CD4-positive, alpha-beta memory T cell (primary cell): Measurements from ENCODE around the gene CTAGE9. TPM values are rescaled to one million over a fixed set of nuclear protein-coding genes. Genes with fewer than 3 reads are reported as not detected.
"Not testable (repeated sequence)": the region's sequence is repeated elsewhere in the genome, so short reads cannot be mapped to it uniquely, and the experiment has no call there.

Experiments
- CTCF ChIA-PET: fragments of 350-600 bp; sonication (Branson Sonifier 250); formaldehyde crosslinking; loops from one replicate; lab custom pipeline; 2021; ENCODE audit warnings: inconsistent platforms; ENCODE audit not compliant: partially characterized antibody; lab: Charles Lee
- POLR2A ChIA-PET: fragments of 350-600 bp; sonication (Branson Sonifier 250); formaldehyde crosslinking; loops from one replicate; lab custom pipeline; 2021; ENCODE audit not compliant: partially characterized antibody; lab: Charles Lee
- DNase-seq, 5 donors: peaks; one replicate each; pipeline versions ENCODE4 v3.0.0 to v3.0.0-alpha.2; 2020 to 2022; ENCODE audit warnings: mixed read lengths in 1 of 5
- H3K27ac ChIP-seq: one replicate; pipeline ENCODE4 v1.7.0; 2013; ENCODE audit warnings: low read depth, low read length
- H3K27me3 ChIP-seq: 2 replicates; pipeline ENCODE4 v1.7.0; 2013; ENCODE audit warnings: mild to moderate bottlenecking, low read length, moderate library complexity; ENCODE audit not compliant: insufficient read depth
- H3K36me3 ChIP-seq: 2 replicates; pipeline ENCODE4 v1.7.0; 2013; ENCODE audit warnings: mild to moderate bottlenecking, low read length, moderate library complexity; ENCODE audit not compliant: insufficient read depth
- H3K4me1 ChIP-seq: 2 replicates; pipeline ENCODE4 v1.7.0; 2013; ENCODE audit warnings: mild to moderate bottlenecking, low read length, moderate library complexity; ENCODE audit not compliant: insufficient read depth
- H3K4me3 ChIP-seq, 2 donors: one replicate each; pipeline ENCODE4 v1.7.0; 2013; ENCODE audit warnings: low read length in 2 of 2, mild to moderate bottlenecking in 1 of 2
- H3K9me3 ChIP-seq, 2 donors: one replicate each; pipeline ENCODE4 v1.7.0; 2013; ENCODE audit warnings: low read length in 2 of 2, control low read depth in 1 of 2; ENCODE audit not compliant: control insufficient read depth in 1 of 2
- H3K27ac Mint-ChIP-seq, 7 donors: one replicate each; pipeline ENCODE4 v1.8.0; 2020 to 2021; ENCODE audit warnings: mixed read lengths in 7 of 7, mild to moderate bottlenecking in 6 of 7, inconsistent platforms in 3 of 7, moderate library complexity in 3 of 7
- H3K27me3 Mint-ChIP-seq, 2 donors: one replicate each; pipeline ENCODE4 v1.8.0; 2020 to 2021; ENCODE audit warnings: mixed read lengths in 2 of 2
- H3K36me3 Mint-ChIP-seq, 2 donors: one replicate each; pipeline ENCODE4 v1.8.0; 2020 to 2021; ENCODE audit warnings: mixed read lengths in 2 of 2, inconsistent platforms in 1 of 2, mild to moderate bottlenecking in 1 of 2
- H3K4me1 Mint-ChIP-seq, 4 donors: one replicate each; pipeline ENCODE4 v1.8.0; 2020 to 2021; ENCODE audit warnings: mixed read lengths in 4 of 4, mild to moderate bottlenecking in 1 of 4
- H3K4me3 Mint-ChIP-seq, 8 donors: one replicate each; pipeline ENCODE4 v1.8.0; 2020 to 2021; ENCODE audit warnings: mixed read lengths in 8 of 8, mild to moderate bottlenecking in 7 of 8, moderate library complexity in 6 of 8, inconsistent platforms in 3 of 8
- H3K9me3 Mint-ChIP-seq, 8 donors: one replicate each; pipeline ENCODE4 v1.8.0; 2020 to 2021; ENCODE audit warnings: mixed read lengths in 8 of 8, mild to moderate bottlenecking in 5 of 8, inconsistent platforms in 3 of 8, moderate library complexity in 1 of 8
- intact Hi-C: fragments of 100-400 bp; cut with micrococcal nuclease; formaldehyde crosslinking; loops from one replicate; pipeline ENCODE4 v1.15.1; 2023
- polyA plus RNA-seq, 2 donors: library from polyadenylated mRNA; unstranded; fragments of 300-500 nt; fragmentation: Illumina TruSeq; gene quantifications; one replicate each; pipeline ENCODE4 v1.2.3, GENCODE V29; 2021
- total RNA-seq, 2 experiments: library from RNA; stranded (reverse); gene quantifications; one replicate each; pipeline ENCODE4 v1.2.3, GENCODE V29; 2021

Gene CTAGE9
- total and polyA plus RNA-seq, 4 experiments from 2014 or later: not detected

DNA sequence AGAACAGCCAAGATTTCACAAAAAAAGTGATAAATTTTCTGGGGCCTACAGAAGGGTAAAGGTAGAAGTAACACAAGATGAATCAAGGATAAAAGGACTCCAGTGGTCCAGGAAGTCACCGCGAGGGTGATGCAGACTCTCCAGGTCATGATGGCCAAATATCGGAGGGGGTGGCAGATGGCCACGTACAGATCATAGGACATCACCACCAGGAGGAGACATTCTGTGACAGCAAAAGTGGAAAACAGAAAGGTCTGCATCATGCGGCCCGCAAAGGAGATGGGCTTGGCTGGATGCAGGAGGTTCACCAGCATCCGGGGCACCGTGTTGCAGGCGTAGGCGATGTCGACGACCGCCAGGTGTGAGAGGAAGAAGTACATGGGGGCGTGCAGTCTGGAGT lies 10.0 kb downstream of the CTAGE9 start:
- H3K4me1 Mint-ChIP-seq, H3K27me3 Mint-ChIP-seq, H3K4me1 ChIP-seq, H3K4me3 ChIP-seq, H3K36me3 ChIP-seq, H3K27me3 ChIP-seq, POLR2A ChIA-PET, intact Hi-C loops, H3K9me3 Mint-ChIP-seq, CTCF ChIA-PET, H3K27ac Mint-ChIP-seq, H3K9me3 ChIP-seq, H3K4me3 Mint-ChIP-seq, H3K27ac ChIP-seq, H3K36me3 Mint-ChIP-seq, DNase-seq: not testable (repeated sequence)

DNA sequence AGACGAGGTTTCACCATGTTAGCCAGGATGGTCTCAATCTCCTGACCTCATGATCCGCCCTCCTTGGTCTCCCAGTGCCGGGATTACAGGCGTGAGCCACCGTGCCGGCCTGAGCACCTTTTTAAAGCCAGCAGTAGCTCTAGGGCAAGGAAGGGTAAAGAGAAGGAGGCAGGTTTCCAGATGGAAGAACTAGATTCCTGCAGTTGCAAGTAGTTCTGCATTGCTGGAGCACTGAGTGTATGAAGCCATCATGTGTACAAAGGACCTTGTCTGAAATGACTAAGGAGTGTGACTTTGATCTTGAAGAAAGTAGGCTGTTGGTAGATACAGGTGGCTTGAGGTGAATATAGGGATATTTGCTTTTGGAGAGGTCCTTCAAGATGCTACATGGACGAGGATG lies 13.9 kb downstream of the CTAGE9 start:
- intact Hi-C loops: no loop called here
- Mint-ChIP-seq H3K9me3 (no peaks in the 10 kb centered on the region), H3K27ac (no peak overlapping the region), H3K27me3 (no peaks in the 10 kb centered on the region), H3K4me1 (no peaks in the 10 kb centered on the region), H3K4me3 (no peak overlapping the region), H3K36me3 (no peaks in the 10 kb centered on the region)
- no peak overlapping the region for H3K27ac ChIP-seq
- no peaks in the 10 kb centered on the region for H3K4me1 ChIP-seq
- no peak for DNase-seq
- no peaks in the 10 kb centered on the region for H3K9me3 ChIP-seq
- H3K4me3 ChIP-seq: no peak overlapping the region
- ChIA-PET POLR2A (no interaction called here), CTCF (no interaction called here)
- no peaks in the 10 kb centered on the region for H3K27me3 ChIP-seq
- H3K36me3 ChIP-seq: no peaks in the 10 kb centered on the region

- no peaks in the 10 kb centered on the region for H3K36me3 ChIP-seq
Observed at GRCh38 chr6:131694832-131695426, 15.9 kb downstream of the CTAGE9 start.

DNA sequence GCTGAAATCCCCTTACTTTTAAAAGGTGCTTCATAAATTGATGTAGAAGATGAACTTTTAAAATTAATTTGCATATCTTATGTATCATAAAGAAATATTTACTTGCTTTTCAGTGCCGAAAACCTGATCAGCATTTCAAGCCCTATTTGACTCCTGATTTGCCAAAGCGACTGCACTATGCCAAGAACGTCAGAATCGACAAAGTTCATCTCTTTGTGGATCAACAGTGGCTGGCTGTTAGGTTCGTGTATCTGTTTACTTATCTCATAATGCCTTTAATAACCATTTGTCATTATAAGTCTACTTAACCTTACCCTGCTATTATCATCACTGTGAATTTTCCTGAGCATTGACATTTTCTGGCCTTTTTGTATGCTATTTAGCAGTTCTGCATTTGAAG lies 17.4 kb downstream of the CTAGE9 start:
- no peak overlapping the region for H3K27ac Mint-ChIP-seq
- POLR2A ChIA-PET: no interaction called here
- no peaks in the 10 kb centered on the region for H3K36me3 ChIP-seq

More at GRCh38 chr6:131694832-131695426, 15.9 kb downstream of the CTAGE9 start:
- Mint-ChIP-seq H3K27ac (no peak overlapping the region), H3K27me3 (no peaks in the 10 kb centered on the region), H3K36me3 (no peaks in the 10 kb centered on the region), H3K4me1 (no peaks in the 10 kb centered on the region), H3K4me3 (no peak overlapping the region), H3K9me3 (no peaks in the 10 kb centered on the region)
- Histone ChIP-seq H3K4me1 (no peaks in the 10 kb centered on the region), H3K4me3 (no peak overlapping the region), H3K9me3 (no peaks in the 10 kb centered on the region), H3K27ac (no peak overlapping the region), H3K27me3 (no peaks in the 10 kb centered on the region)
- intact Hi-C loops: no loop called here
- POLR2A ChIA-PET: no interaction called here
- CTCF ChIA-PET: interaction anchor here (0.7 to 2.0 kb wide), 6 partner anchors 33 to 220 kb away, joined by 3 to 19 read pairs (median 4); no protein-coding TSS in a partner anchor
- peak in 4 of 5 donors; percentile 2 to 21 (median 12) for DNase-seq

DNA sequence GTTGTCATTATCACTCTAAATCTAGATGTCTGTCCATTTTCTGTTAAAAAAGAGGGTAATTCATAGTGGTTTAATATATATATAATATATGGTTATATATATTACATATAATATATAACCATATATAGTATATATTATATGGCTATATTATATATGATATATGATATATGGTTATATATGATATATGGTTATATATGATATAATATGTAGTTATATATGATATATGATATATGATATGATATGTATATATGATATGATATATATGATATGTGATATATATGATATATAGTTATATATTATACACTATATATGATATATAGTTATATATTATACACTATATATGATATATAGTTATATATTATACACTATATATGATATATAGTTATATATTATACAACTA lies 18.2 kb downstream of the CTAGE9 start:
- no peaks in the 10 kb centered on the region for H3K36me3 Mint-ChIP-seq
- H3K4me3 Mint-ChIP-seq: no peak overlapping the region
- CTCF ChIA-PET: interaction anchor here (1.6 kb wide), 1 partner anchor 217 kb away, joined by 3 read pairs; no protein-coding TSS in a partner anchor

More for the DNA sequence above, 17.4 kb downstream of the CTAGE9 start:
- DNase-seq: no peak
- no peaks in the 10 kb centered on the region for H3K9me3 ChIP-seq
- H3K27ac ChIP-seq: no peak overlapping the region
- Mint-ChIP-seq H3K4me1 (no peaks in the 10 kb centered on the region), H3K36me3 (no peaks in the 10 kb centered on the region), H3K27me3 (no peaks in the 10 kb centered on the region), H3K9me3 (no peaks in the 10 kb centered on the region), H3K4me3 (no peak overlapping the region)
- no peaks in the 10 kb centered on the region for H3K4me1 ChIP-seq
- H3K4me3 ChIP-seq: no peak overlapping the region
- intact Hi-C loops: no loop called here
- CTCF ChIA-PET: interaction anchor here (1.6 kb wide), 1 partner anchor 216 kb away, joined by 3 read pairs; no protein-coding TSS in a partner anchor
- no peaks in the 10 kb centered on the region for H3K27me3 ChIP-seq

GRCh38 chr6:131692031-131692430 lies 18.8 kb downstream of the CTAGE9 start:
- Mint-ChIP-seq H3K4me3 (no peak overlapping the region), H3K27ac (no peak overlapping the region), H3K4me1 (no peaks in the 10 kb centered on the region), H3K9me3 (no peaks in the 10 kb centered on the region), H3K27me3 (no peaks in the 10 kb centered on the region), H3K36me3 (no peaks in the 10 kb centered on the region)
- no peaks in the 10 kb centered on the region for H3K27me3 ChIP-seq
- no peaks in the 10 kb centered on the region for H3K9me3 ChIP-seq
- DNase-seq: no peak
- no peak overlapping the region for H3K4me3 ChIP-seq
- ChIA-PET CTCF (no interaction called here), POLR2A (no interaction called here)
- no peak overlapping the region for H3K27ac ChIP-seq
- H3K4me1 ChIP-seq: no peaks in the 10 kb centered on the region
- H3K36me3 ChIP-seq: no peaks in the 10 kb centered on the region
- intact Hi-C loops: no loop called here

More for the DNA sequence above, 18.2 kb downstream of the CTAGE9 start:
- no peak overlapping the region for H3K27ac Mint-ChIP-seq
- Histone ChIP-seq H3K36me3 (no peaks in the 10 kb centered on the region), H3K4me3 (no peak overlapping the region), H3K27me3 (no peaks in the 10 kb centered on the region), H3K9me3 (no peaks in the 10 kb centered on the region), H3K4me1 (no peaks in the 10 kb centered on the region), H3K27ac (no peak overlapping the region)
- no peaks in the 10 kb centered on the region for H3K4me1 Mint-ChIP-seq
- DNase-seq: no peak
- POLR2A ChIA-PET: no interaction called here
- no peaks in the 10 kb centered on the region for H3K9me3 Mint-ChIP-seq
- H3K27me3 Mint-ChIP-seq: no peaks in the 10 kb centered on the region
- intact Hi-C loops: no loop called here

DNA sequence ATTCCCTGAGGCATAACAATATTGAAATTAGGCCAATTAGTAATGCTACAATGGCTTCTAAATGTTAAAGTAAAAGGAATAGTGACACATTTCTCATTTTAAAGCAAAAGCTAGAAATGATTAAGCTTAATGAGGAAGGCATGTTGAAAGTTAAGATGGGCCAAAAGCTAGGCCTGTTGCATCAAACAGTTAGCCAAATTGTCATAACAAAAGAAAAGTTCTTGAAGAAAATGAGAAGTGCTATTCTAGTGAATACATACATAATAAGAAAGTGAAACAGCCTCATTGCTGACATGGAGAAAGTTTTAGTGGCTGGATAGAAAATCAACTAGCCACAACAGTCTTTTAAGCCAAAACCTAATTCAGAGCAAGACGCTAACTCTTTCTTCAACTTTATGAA lies 22.5 kb downstream of the CTAGE9 start:
- H3K4me3 ChIP-seq: no peak overlapping the region
- no peaks in the 10 kb centered on the region for H3K9me3 ChIP-seq
- CTCF ChIA-PET: no interaction called here
- DNase-seq: no peak
- H3K27me3 ChIP-seq: no peaks in the 10 kb centered on the region
- H3K4me1 ChIP-seq: no peaks in the 10 kb centered on the region
- H3K27ac Mint-ChIP-seq: peak overlapping the region in 1 of 7 donors; percentile 52
- H3K36me3 ChIP-seq: no peaks in the 10 kb centered on the region
- H3K4me3 Mint-ChIP-seq: no peak overlapping the region
- intact Hi-C loops: no loop called here
- H3K36me3 Mint-ChIP-seq: no peaks in the 10 kb centered on the region
- H3K4me1 Mint-ChIP-seq: no peaks in the 10 kb centered on the region
- no peaks in the 10 kb centered on the region for H3K27me3 Mint-ChIP-seq
- no peaks in the 10 kb centered on the region for H3K9me3 Mint-ChIP-seq
- no peak overlapping the region for H3K27ac ChIP-seq
- POLR2A ChIA-PET: no interaction called here
